HAP-1 (cell line): ENCODE results near the gene PDILT.
"Not testable (repeated sequence)": the region's sequence is repeated elsewhere in the genome, so short reads cannot be mapped to it uniquely, and the experiment has no call there.

Experiments used
- DNase-seq, 2 experiments: peaks; one replicate each; pipeline ENCODE4 v3.0.0-alpha.2; 2016 to 2020; ENCODE audit warnings: low spot score in 2 of 2
- H3K27me3 ChIP-seq: fragments of 250-450 bp; sonication (Bioruptor Pico); 2 replicates; pipeline ENCODE4 v1.5.1; 2020; ENCODE audit warnings: low read depth, mild to moderate bottlenecking, moderate library complexity
- H3K36me3 ChIP-seq: fragments of 250-450 bp; sonication (Bioruptor Pico); replicated peaks from 2 replicates; pipeline ENCODE4 v1.5.1; 2020; ENCODE audit warnings: mild to moderate bottlenecking
- H3K4me1 ChIP-seq: fragments of 250-450 bp; sonication (Bioruptor Pico); 2 replicates; pipeline ENCODE4 v1.5.1; 2020; ENCODE audit warnings: mild to moderate bottlenecking
- H3K4me3 ChIP-seq: fragments of 250-450 bp; sonication (Bioruptor Pico); 2 replicates; pipeline ENCODE4 v1.5.1; 2020; ENCODE audit warnings: mild to moderate bottlenecking, moderate library complexity
- H3K9me3 ChIP-seq: fragments of 250-450 bp; sonication (Bioruptor Pico); 2 replicates; pipeline ENCODE4 v1.5.1; 2020; ENCODE audit warnings: mild to moderate bottlenecking, moderate library complexity
- in situ Hi-C: fragments of 300-500 bp; cut with MboI; formaldehyde crosslinking; loops from 3 replicates; pipeline ENCODE4 v1.14.3; 2020; ENCODE audit warnings: low sequenced_read_pairs, inconsistent platforms, mixed read lengths

Gene PDILT

GRCh38 chr16:20423772-20424128 lies 19.2 kb upstream of the PDILT start:
- H3K9me3 ChIP-seq, DNase-seq, H3K36me3 ChIP-seq, H3K4me1 ChIP-seq, H3K4me3 ChIP-seq, in situ Hi-C loops, H3K27me3 ChIP-seq: not testable (repeated sequence)

DNA sequence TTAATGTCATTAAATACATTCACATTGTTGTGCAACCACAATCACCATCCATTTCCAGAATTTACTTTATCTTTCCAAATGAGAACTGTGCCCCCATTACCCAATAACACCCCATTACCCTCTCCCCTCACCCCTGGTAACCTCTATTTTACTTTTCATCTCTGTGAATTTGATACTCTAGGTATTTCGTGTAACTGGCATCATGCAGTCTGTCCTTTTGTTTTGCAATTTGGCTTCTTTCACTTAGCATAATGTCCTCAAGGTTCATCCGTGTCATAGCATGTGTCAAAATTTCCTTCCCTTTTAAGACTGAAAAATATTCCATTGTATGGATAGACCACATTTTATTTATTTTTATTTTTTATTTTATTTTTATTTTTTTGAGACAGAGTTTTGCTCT lies 17.2 kb upstream of the PDILT start:
- H3K36me3 ChIP-seq, H3K9me3 ChIP-seq, in situ Hi-C loops, H3K4me1 ChIP-seq, H3K4me3 ChIP-seq, DNase-seq, H3K27me3 ChIP-seq: not testable (repeated sequence)

GRCh38 chr16:20419093-20419492 lies 14.6 kb upstream of the PDILT start:
- in situ Hi-C loops, H3K4me3 ChIP-seq, H3K9me3 ChIP-seq, DNase-seq, H3K4me1 ChIP-seq, H3K36me3 ChIP-seq, H3K27me3 ChIP-seq: not testable (repeated sequence)

DNA sequence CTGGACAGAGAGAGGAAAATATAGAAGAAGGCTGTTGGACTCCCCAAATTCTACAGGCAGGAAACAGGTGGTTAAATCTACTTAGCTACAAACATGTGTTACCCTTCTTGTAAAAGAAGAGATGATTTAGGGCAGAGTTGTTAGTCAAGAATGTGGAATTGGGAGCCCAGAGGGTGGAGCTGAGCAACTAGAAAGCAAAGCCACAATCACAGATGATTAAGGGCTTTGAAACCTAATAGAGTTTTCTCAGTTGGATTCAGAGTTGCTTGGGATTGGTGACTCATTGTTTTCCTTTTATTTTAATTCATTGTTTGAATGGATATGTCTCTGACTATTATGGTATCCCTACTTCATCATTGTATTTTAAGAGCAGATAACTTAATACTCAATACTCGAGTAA lies 11.0 kb upstream of the PDILT start:
- in situ Hi-C loops: no loop called here
- no peak overlapping the region for H3K4me3 ChIP-seq
- DNase-seq: no peak
- H3K36me3 ChIP-seq: no peaks in the 10 kb centered on the region
- H3K9me3 ChIP-seq: no peaks in the 10 kb centered on the region
- H3K27me3 ChIP-seq: no peaks in the 10 kb centered on the region
- no peaks in the 10 kb centered on the region for H3K4me1 ChIP-seq

DNA sequence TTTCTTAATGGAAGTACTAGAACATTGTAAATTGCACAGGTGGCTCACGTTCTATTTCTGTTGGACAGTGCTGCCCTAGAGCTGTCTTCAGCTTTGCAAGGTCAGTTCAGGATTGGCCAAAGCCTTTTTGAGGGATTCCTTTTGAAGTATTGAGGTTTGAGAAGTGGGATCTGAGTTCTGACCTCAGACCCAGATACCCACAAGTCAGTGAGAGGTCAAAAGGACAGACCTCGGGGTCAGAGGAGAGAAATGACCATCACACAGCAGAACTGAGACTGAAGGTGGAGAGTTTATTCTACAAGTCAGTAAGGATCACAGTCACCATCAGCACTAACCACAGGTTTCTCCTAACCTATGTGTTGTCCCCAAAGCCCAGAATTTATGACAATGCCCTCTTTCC lies 6.5 kb upstream of the PDILT start:
- no peaks in the 10 kb centered on the region for H3K4me1 ChIP-seq
- no peaks in the 10 kb centered on the region for H3K9me3 ChIP-seq
- H3K36me3 ChIP-seq: no peaks in the 10 kb centered on the region
- in situ Hi-C loops: no loop called here
- no peak for DNase-seq
- no peak overlapping the region for H3K4me3 ChIP-seq
- H3K27me3 ChIP-seq: no peaks in the 10 kb centered on the region

DNA sequence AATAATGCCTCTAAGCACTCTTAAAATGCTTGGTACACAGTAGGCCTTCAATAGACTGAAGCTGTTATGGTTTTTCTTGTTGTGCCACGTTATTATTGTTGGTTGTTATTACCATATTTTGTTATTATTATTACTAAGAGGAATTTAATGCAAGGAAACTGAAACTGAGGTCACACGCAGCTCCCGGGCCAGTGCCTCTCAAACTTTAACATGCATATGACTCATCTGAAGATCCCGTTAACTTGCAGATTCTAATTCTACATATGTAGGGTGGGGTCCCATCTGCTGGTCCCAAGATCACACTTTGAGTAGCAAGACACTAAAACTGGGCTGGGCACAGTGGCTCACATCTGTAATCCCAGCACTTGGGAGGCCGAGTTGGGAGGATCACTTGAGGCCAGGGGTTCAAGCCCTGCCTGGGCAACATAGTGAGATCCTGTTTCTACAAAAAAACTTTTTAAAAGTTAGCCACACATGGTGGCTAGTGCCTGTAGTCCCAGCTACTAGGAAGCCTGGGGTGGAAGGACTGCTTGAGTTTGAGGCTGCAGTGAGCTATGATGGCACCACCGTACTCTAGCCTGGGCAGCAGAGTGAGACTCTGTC lies 5.7 kb upstream of the PDILT start:
- Histone ChIP-seq H3K27me3 (no peaks in the 10 kb centered on the region), H3K4me3 (no peak overlapping the region), H3K4me1 (no peaks in the 10 kb centered on the region), H3K36me3 (no peaks in the 10 kb centered on the region), H3K9me3 (no peaks in the 10 kb centered on the region)
- in situ Hi-C loops: no loop called here
- DNase-seq: no peak

DNA sequence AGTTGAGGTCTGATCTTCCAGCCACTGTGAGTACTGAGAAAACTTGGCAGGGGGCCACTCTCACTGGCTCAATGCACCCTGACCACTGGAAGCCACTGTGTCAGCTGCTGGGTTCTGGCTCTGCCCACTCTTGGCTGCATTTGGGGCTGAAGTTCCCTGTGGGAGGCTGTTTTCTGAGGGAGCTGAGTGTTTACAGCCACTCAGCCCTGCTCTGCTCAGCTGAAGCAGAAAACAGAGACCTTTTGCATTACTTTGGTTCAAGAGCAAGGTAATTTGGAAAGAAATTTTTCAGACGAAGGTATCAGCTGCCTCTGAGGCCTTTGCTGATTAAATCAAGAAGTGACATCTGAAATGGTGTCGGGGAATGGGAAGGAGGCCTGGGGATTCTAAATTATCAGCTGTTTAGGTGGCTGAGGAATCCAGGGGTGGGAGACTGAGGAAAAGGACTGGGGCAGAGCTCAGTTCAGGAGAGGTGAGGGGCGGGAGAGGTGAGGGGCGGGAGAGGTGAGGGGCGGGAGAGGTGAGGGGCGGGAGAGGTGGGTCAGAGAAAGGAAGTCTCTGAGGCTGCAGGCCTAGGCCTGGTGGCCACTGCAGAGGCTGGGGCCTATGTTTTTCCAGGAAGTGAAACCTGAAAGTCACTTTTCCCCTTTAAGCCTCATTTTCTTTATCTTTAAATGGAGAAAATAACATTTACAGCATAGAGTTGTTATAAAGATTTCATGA lies 5.0 kb upstream of the PDILT start, which contains the start of gene ACSM5:
TSS of gene ACSM5 (plus strand) at position 137 of the 723 bp plus-strand sequence. CDS start 1,951 bp downstream, outside the sequence.
- in situ Hi-C loops: no loop called here
- Histone ChIP-seq H3K4me3 (no peak within 1 kb of the TSS), H3K4me1 (no peaks in the 10 kb centered on the region), H3K27me3 (no peaks in the 10 kb centered on the region), H3K36me3 (no peaks in the 10 kb centered on the region), H3K9me3 (no peaks in the 10 kb centered on the region)
- DNase-seq: no peak

DNA sequence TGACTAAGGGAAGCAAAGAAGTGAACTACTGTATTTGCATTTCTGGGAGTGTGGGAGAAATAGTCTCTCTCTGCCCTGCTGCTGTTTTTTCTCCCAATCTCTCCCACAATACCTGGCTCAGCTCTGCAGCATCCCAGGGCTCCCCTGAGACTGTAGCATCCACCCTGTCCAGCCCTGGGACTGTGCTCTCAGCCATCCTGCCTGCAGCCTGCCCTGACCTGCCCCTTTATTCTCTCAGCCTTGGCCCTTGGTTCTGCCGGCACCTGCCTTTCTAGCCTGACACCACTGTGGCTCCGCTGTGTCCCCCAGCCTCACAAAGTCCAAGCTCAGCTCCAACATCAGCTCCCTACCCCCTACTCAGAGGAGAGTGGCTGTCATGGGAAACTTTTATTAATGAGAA lies 1.9 kb downstream of the PDILT start:
- Histone ChIP-seq H3K9me3 (no peaks in the 10 kb centered on the region), H3K27me3 (no peaks in the 10 kb centered on the region), H3K36me3 (no peaks in the 10 kb centered on the region), H3K4me3 (no peak overlapping the region), H3K4me1 (no peaks in the 10 kb centered on the region)
- in situ Hi-C loops: no loop called here
- no peak for DNase-seq

DNA sequence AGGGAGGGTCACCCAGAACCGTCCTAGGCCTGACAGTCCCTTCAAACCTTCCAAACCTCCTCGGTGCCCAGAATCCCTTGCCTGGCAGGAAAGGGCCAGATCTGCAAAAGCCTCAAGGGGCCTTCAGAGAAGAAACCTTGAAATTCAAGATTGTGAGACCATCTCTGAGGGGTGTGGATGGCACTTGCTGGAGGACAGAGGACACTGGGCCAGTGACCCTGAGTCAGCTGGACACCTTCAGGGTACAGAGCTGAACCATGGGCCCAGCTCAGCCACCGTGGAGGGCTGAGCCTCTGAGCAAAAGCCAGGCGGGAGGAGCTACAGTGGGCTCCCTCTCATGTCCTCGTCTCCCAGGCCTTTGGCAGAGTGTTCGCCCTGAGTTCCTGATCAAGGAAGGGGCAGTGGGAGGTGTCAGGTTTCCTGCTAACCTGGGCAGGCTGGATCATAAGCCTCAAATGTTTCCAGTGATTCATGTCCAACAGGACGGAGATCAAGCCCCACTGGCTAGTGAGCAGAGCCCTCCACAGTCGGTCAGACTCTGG lies 3.0 kb downstream of the PDILT start:
- Histone ChIP-seq H3K9me3 (no peaks in the 10 kb centered on the region), H3K27me3 (no peaks in the 10 kb centered on the region), H3K4me1 (no peaks in the 10 kb centered on the region), H3K36me3 (no peaks in the 10 kb centered on the region), H3K4me3 (no peak overlapping the region)
- DNase-seq: no peak
- in situ Hi-C loops: no loop called here

- no peak for DNase-seq
- no peak overlapping the region for H3K4me3 ChIP-seq
- in situ Hi-C loops: no loop called here
- no peaks in the 10 kb centered on the region for H3K36me3 ChIP-seq
- no peaks in the 10 kb centered on the region for H3K9me3 ChIP-seq
- no peaks in the 10 kb centered on the region for H3K4me1 ChIP-seq
- H3K27me3 ChIP-seq: no peaks in the 10 kb centered on the region
Observed at GRCh38 chr16:20401066-20401465, 3.5 kb downstream of the PDILT start.

DNA sequence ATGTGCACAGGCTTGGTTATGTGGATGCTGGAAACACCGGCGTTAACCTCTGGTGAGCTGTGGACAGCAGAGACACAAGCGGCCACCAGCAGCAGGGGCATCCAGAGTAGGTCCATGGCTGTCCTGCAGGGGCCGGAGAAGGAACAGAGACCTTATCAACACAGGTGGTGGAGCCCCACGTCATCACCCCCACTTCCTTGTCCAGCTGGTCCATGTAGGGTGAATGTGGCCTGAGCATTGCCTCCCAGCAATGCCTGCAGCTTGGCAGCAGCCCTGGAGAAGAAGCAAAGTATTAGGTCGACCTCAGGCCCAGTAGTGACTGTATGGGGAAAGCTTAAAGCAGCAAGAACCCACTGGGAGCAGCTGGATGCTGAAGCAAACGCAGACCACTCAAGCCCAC lies 5.4 kb downstream of the PDILT start:
- Histone ChIP-seq H3K27me3 (no peaks in the 10 kb centered on the region), H3K4me3 (no peak overlapping the region), H3K9me3 (no peaks in the 10 kb centered on the region), H3K4me1 (no peaks in the 10 kb centered on the region), H3K36me3 (no peaks in the 10 kb centered on the region)
- in situ Hi-C loops: loop anchor here (25.0 kb wide), 1 partner anchor 787 kb away; no protein-coding TSS in a partner anchor
- DNase-seq: no peak

DNA sequence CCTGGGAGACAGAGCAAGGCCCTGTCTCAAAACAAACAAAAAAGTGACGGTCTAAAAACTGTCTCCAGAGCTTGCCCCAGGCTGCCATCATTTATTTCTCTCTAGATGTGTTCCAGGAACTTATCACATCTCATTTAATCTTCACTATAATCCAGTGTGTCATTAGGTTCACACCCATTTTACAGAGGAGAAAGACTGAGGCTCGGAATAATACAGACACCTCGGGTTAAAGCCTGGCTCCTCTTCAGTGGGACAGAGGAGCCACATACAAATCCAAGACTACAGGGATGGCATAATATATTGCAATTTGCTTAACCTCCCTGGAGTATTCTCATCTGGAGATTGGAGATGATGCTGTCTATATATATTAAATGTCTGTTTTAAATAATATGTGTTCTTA lies 5.9 kb downstream of the PDILT start:
- in situ Hi-C loops: loop anchor here (25.0 kb wide), 1 partner anchor 786 kb away; no protein-coding TSS in a partner anchor
- no peak for DNase-seq
- H3K4me1 ChIP-seq: no peaks in the 10 kb centered on the region
- H3K36me3 ChIP-seq: no peaks in the 10 kb centered on the region
- no peaks in the 10 kb centered on the region for H3K27me3 ChIP-seq
- no peaks in the 10 kb centered on the region for H3K9me3 ChIP-seq
- H3K4me3 ChIP-seq: no peak overlapping the region

DNA sequence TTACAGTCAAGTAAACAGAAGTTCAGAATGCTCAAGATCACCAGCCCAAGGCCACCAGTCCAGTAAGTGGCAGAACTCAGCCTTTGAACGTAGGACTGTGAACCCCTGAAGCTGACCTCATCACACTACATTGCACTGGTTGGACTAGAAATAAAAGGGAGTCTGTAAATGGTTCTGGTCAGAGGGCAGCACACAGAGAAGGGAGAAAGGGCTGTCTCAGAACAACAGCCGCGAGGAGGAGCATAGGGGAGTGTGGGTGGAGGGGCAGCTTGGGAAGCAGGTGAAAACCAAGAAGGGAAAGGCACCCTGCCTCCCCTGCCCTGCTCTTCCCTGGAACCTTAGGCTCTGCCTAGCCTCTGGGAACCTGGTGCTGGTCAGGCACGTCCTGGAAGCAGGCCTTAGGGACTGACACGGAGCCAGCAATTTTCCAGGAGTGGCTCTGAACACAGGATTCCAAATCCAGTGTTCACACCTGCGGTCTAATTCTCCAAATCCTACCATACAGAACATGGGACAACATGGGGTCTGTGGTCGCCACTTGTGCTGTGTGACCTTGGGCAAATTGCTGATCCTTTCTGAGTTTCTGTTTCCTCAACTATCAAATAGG lies 7.0 kb downstream of the PDILT start:
- no peaks in the 10 kb centered on the region for H3K4me1 ChIP-seq
- in situ Hi-C loops: loop anchor here (25.0 kb wide), 1 partner anchor 785 kb away; no protein-coding TSS in a partner anchor

DNA sequence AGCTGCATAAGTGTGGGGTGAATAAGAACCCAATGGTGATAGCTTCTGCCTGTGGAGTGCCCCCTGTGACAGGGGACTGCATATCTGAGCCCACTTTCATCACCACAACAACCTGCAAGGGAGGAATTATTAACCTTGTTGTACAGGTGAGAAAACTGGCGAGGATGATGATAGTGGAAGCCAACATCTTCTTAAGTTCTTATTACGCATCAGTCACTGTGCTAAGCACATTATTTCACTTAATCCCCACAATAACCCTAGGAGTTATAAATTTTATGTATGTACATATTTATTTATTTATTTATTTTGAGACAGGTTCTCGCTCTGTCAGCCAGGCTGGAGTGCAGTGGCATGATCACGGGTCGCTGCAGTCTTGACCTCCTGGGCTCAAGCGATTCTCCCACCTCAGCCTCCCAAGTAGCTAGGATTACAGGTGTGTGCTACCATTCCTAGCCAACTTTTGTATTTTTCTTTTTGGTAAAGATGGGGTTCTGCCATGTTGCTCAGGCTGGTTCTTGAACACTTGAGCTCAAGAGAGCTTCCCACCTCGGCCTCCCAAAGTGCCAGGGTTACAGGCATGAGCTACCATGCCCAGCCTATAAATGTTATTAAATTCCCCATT lies 7.6 kb downstream of the PDILT start:
- no peak overlapping the region for H3K4me3 ChIP-seq
- H3K36me3 ChIP-seq: no peaks in the 10 kb centered on the region
- H3K27me3 ChIP-seq: no peaks in the 10 kb centered on the region
- H3K9me3 ChIP-seq: no peaks in the 10 kb centered on the region
- H3K4me1 ChIP-seq: no peaks in the 10 kb centered on the region
- no peak for DNase-seq
- in situ Hi-C loops: loop anchor here (25.0 kb wide), 1 partner anchor 785 kb away; no protein-coding TSS in a partner anchor

More for the DNA sequence above, 7.0 kb downstream of the PDILT start:
- Histone ChIP-seq H3K27me3 (no peaks in the 10 kb centered on the region), H3K4me3 (no peak overlapping the region), H3K36me3 (no peaks in the 10 kb centered on the region), H3K9me3 (no peaks in the 10 kb centered on the region)
- no peak for DNase-seq
